Skeletal muscle cell (primary cell): ENCODE measurements around the gene CTNND2.

ENCODE experiments used
- DNase-seq: peaks from one replicate; pipeline ENCODE4 v3.0.0-alpha.2; 2010; ENCODE audit warnings: low read depth
- H3K4me3 ChIP-seq: 2 replicates; pipeline ENCODE4 v1.5.1; 2011; ENCODE audit warnings: low read depth, mild to moderate bottlenecking, control low read depth, low read length, moderate library complexity

The CTNND2 gene

DNA sequence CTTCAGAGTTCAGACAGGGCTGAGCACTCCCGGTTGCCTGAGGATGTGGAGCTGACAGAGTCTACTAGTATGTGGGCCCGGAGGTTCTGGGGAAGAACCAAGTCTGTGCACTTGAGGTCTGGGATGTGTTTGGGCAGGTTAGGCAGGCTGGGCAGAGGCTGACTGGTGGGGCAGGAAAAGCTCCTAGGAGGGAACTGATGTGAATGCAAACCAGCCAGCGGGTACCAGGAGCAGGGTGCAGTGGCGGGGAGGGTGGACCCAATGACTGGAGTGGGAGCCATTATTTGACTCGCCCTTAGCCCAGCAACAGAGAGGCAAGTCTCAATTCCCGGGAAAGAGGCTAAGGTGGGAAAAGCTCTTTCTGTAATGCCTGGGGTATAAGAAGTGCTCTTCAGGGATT is 723.4 kb downstream of the CTNND2 start:
- H3K4me3 ChIP-seq = no peak overlapping the region
- no peak for DNase-seq

DNA sequence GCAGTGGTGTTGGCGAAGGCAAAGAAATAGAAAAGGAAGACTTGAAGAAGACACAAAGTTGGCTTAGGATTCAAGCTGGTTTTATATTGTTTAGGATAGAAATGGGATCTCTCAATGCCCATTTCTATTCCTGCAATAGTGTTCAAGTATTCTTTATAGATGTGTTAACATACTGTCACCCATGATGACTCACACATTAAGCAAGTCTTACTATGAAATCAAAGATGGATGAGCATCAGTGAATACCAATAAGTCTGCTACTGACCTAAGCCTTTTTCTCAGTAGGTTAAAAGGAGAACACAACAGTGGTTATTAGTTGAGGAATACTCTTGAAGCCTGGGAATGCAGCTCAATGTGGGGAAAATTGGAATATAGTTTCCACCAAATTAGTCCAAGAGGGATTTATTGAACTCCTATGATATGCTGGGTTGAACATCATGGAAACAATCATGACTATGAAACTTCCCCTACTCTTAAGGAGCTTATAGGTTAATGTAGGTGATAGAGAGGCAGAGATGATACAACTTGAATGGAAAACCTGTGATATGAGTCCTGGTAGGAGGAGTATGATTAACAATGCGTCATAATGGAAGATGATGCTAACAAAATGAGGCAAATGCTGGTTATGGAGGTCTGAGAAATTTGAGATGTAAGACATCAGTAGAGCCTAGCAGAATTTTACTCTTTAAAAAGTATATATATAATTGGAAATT is 726.1 kb downstream of the CTNND2 start:
- DNase-seq = no peak
- no peak overlapping the region for H3K4me3 ChIP-seq

- DNase-seq = no peak
- no peak overlapping the region for H3K4me3 ChIP-seq
These were observed 729.7 kb downstream of the CTNND2 start for GRCh38 chr5:11174591-11174990.

DNA sequence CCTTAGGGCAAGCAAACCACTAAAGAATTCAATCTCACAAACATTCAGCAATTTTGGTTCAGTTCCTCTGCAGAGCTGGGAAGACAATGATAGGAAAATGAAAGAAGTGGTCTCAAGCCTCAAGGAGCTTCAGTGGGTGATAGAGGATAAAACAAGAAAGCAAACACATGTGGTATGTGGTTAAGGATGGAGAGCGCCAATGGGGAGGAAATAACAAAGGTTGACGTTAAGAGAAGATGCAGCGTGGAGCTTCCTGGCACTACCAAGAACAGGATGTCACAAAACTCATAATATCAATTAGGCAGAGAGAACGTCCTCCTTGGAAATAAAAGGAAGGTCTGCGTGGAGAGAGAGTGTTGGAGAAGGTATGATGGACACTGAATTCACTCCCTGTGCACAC is 731.8 kb downstream of the CTNND2 start:
- no peak overlapping the region for H3K4me3 ChIP-seq
- no peak for DNase-seq

DNA sequence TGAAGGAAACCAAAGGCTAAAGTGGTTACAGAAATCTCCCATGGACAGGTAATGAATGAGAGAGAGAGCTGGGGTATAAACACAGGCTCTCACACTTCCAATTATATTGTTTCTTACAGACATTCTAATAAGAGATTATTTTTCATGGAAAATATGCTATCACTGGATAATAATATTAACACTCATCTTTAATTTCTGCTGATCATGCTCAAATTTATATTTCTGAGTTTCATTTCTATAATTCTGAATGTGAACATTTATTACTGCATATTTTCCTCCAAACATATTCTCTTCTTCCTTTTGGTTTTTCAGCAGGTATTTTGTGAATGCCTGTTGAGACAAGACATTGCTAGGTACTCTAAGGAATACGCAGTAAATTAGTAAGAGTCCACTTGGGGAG is 733.0 kb downstream of the CTNND2 start:
- DNase-seq = no peak
- H3K4me3 ChIP-seq = no peak overlapping the region

- H3K4me3 ChIP-seq = no peak overlapping the region
- no peak for DNase-seq
These were observed 737.3 kb downstream of the CTNND2 start for GRCh38 chr5:11166923-11167322.

DNA sequence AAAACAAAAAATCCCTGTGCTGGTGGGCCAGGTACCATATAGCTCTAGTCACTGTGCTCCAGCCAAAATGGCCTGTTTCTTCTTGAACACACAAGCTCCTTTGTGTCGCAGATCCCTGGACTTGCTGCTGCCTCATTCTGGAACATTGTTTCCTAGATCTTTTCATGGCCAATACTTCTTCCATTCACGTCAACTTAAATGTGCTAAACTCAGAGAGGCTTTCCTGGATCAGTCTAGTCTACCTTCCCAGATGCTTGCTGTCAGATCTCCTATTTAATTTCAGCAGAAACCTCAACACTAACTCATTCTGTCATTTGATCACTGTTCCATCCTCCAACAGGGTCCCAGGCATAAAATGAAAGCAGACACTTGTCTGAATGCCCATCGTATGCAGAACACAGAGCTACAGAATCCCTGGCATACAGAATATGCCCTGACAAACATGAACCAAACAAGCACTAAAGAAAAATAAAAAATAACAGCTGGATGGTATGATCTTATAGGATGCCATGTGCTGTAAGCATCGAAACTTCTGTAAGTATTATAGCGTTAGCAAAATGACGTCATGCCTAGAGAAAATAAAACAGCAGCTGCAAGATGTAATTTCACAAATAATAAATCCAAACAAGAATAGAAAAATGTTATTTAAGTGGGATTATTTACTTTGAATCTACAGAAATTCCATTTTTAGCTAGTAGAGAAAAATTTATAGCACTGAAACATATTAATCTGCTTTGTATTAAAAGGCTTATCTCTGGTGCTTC is 739.5 kb downstream of the CTNND2 start:
- H3K4me3 ChIP-seq = no peak overlapping the region
- DNase-seq = no peak

DNA sequence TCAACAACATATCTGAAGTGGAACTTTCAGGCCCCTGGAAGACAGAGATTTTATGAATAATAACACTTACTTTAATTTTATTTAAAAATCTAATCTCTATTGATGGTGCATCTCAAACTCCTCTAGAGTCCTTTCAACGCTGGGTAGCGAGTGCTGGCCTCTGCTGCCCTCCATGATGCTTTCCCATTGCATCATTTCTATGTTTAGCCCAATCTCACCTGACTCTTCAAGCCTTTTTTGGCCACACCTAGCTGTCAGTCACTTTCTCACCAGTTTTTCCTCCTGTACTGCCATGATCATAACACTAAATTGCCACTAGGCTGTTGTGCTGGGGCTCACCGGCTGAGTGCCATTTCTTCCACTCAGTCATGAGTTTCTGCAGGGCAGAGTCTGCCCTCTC is 747.1 kb downstream of the CTNND2 start:
- DNase-seq = no peak

GRCh38 chr5:11153670-11154382 is 750.4 kb downstream of the CTNND2 start:
- DNase-seq = no peak
- no peak overlapping the region for H3K4me3 ChIP-seq

More for the DNA sequence above, 747.1 kb downstream of the CTNND2 start:
- H3K4me3 ChIP-seq = no peak overlapping the region

DNA sequence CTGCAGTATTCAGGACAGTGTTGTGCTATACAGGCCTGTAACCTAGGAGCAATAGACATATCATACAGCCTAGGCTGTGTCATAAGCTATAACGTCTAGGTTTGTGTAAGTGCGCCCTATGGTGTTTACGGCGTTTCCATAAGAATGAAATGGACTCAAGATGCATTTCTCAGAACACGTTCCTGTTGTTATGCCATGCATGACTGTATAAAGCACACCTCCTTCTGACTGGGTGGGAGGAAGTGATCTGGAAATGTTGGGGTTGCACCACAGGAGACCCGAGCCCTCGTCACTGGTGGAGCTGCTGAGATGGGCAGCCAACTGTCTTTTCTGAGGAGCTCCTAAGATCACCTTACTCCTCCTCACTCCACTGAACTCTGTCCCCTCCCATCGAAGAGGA is 751.9 kb downstream of the CTNND2 start:
- no peak for DNase-seq
- H3K4me3 ChIP-seq = no peak overlapping the region

GRCh38 chr5:11150976-11151375 is 753.3 kb downstream of the CTNND2 start:
- DNase-seq = no peak
- H3K4me3 ChIP-seq = no peak overlapping the region

GRCh38 chr5:11148810-11149539 is 755.3 kb downstream of the CTNND2 start:
- DNase-seq = no peak

GRCh38 chr5:11146171-11146570 is 758.1 kb downstream of the CTNND2 start:
- DNase-seq = no peak
- no peak overlapping the region for H3K4me3 ChIP-seq

More at GRCh38 chr5:11148810-11149539, 755.3 kb downstream of the CTNND2 start:
- H3K4me3 ChIP-seq = no peak overlapping the region

DNA sequence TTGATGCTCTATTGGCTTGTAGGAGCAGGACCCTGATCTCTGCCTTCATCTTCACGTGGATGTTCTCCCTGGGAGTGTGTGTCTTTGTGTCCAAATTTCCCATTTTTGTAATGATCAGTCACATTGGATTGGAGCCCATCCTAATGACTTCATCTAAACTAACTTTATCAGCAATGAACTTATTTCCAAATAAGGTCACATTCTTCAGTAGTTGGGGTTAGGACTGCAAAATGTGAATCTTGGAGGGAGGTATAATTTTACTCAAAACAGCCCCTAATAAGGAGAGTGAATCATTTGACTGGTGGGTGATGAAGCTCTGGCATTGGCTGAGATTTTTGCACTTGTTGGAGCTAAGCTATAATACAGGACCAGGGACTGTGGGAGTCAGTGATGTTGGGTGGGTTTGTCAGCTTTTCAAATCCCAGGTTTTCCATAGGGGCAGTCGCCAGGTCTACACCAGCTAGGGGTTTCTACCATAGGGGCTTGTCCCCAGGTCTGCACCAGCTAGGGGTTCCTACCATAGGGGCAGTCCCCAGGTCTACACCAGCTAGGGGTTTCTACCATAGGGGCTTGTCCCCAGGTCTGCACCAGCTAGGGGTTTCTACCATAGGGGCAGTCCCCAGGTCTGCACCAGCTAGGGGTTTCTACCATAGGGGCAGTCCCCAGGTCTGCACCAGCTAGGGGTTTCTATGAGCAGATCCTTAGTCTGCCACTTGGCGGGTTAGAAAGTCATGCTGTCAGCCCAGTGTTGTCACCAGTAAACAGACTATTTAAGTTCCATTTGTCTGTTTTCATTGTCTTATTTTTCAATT is 760.6 kb downstream of the CTNND2 start:
- no peak overlapping the region for H3K4me3 ChIP-seq
- no peak for DNase-seq

- H3K4me3 ChIP-seq = no peak overlapping the region
- no peak for DNase-seq
These were observed 764.9 kb downstream of the CTNND2 start for GRCh38 chr5:11139217-11139865.

DNA sequence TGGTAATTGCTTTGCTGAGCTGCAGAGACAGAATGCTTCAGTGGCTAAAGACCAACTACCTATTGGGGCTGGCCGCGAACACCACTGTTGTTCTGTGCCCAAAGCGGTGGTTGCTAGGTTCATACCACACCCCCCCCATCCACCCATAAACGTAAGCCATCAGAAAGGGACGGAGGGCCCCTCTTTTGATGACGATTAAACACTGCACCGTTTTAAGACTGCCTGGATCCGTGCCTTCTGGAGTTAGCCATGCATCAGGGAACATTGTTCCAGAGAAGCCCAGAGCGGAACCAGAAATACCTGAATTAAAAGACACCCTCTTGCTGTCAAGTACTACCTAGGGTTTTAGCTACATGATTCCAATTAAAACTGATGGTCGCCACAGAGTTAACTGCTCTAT is 774.1 kb downstream of the CTNND2 start:
- no peak overlapping the region for H3K4me3 ChIP-seq
- no peak for DNase-seq

DNA sequence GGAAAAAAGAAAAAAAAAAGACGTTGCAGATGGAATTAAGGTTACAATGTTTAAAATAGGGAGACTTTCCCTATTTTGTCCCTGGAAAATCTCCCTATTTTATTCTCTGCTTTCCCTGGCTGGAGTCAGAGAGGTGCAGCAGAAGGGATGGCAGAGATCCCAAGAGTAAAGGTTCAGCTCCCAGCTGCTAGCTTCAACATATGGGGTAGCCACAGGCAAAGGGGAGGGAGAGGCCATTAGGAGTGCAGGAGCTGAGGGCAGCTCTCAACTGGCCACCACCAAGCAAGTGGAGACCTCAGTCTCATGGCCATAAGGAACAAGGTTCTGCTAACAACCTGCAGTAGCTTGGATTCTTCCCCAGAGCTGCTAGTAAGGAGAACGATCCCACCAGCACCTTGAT is 776.2 kb downstream of the CTNND2 start:
- DNase-seq = no peak
- no peak overlapping the region for H3K4me3 ChIP-seq

GRCh38 chr5:11126844-11127243 is 777.4 kb downstream of the CTNND2 start:
- DNase-seq = no peak
- H3K4me3 ChIP-seq = no peak overlapping the region

DNA sequence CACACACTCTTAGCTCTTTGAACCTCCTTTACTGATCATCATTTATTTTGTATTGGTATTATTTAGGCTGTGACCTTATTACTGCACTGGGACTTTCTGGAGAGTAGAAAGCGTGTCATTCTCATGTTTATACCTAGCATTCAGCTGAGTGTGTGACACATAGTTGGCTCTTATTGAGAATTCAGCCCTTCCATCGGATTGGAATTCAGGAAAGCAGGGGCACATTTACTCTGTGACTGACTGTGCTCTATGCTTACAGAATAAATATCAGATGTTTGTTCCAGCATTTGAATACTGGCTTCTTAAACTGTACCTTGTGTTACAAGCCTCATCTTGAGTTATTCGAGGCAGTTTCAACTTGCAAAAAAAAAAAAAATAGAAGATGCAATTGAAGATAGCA is 782.4 kb downstream of the CTNND2 start:
- no peak for DNase-seq
- H3K4me3 ChIP-seq = no peak overlapping the region
